Fibroblast of lung (primary cell): ENCODE measurements around the gene RNF181.
"Not testable (repeated sequence)": the region's sequence is repeated elsewhere in the genome, so short reads cannot be mapped to it uniquely, and the experiment has no call there.

Experiments
- EZH2 ChIP-seq: IDR thresholded peaks from 2 replicates; pipeline ENCODE4 v1.5.1; 2012; ENCODE audit warnings: low read length, control low read depth, mild to moderate bottlenecking; ENCODE audit errors: missing control alignments
- TF ChIP-seq, protein P1 (sequence below), 2 donors: IDR thresholded peaks in 1 of 2; conservative IDR thresholded peaks in 1 of 2; 1 replicate in 1 of 2; 2 replicates in 1 of 2; pipeline ENCODE4 v1.5.1; 2011 to 2012; ENCODE audit warnings: low read length in 2 of 2, control low read depth in 1 of 2, inconsistent platforms in 1 of 2, low read depth in 1 of 2, mild to moderate bottlenecking in 1 of 2

GRCh38 chr2:85614757-85615156, 19.2 kb downstream of the RNF181 start:
- TF ChIP-seq, protein P1, sequence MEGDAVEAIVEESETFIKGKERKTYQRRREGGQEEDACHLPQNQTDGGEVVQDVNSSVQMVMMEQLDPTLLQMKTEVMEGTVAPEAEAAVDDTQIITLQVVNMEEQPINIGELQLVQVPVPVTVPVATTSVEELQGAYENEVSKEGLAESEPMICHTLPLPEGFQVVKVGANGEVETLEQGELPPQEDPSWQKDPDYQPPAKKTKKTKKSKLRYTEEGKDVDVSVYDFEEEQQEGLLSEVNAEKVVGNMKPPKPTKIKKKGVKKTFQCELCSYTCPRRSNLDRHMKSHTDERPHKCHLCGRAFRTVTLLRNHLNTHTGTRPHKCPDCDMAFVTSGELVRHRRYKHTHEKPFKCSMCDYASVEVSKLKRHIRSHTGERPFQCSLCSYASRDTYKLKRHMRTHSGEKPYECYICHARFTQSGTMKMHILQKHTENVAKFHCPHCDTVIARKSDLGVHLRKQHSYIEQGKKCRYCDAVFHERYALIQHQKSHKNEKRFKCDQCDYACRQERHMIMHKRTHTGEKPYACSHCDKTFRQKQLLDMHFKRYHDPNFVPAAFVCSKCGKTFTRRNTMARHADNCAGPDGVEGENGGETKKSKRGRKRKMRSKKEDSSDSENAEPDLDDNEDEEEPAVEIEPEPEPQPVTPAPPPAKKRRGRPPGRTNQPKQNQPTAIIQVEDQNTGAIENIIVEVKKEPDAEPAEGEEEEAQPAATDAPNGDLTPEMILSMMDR (conservative IDR thresholded peaks at IDR 0.05 in 1 of 2, IDR thresholded peaks at IDR 0.05 in 1 of 2; ENCODE audit: low read depth in 1 of 2, low read length in 2 of 2), result not testable (repeated sequence)
- not testable (repeated sequence) for TF ChIP-seq EZH2
